GM21381 (cell line): ENCODE measurements around the gene KCTD15.

ENCODE experiments used
- ATAC-seq: cut with Tn5 transposase; IDR thresholded peaks from one replicate; pipeline ENCODE4 v1.9.1; 2021; ENCODE audit warnings: mild to moderate bottlenecking, moderate library complexity; ENCODE audit not compliant: unreplicated experiment

The KCTD15 gene

DNA sequence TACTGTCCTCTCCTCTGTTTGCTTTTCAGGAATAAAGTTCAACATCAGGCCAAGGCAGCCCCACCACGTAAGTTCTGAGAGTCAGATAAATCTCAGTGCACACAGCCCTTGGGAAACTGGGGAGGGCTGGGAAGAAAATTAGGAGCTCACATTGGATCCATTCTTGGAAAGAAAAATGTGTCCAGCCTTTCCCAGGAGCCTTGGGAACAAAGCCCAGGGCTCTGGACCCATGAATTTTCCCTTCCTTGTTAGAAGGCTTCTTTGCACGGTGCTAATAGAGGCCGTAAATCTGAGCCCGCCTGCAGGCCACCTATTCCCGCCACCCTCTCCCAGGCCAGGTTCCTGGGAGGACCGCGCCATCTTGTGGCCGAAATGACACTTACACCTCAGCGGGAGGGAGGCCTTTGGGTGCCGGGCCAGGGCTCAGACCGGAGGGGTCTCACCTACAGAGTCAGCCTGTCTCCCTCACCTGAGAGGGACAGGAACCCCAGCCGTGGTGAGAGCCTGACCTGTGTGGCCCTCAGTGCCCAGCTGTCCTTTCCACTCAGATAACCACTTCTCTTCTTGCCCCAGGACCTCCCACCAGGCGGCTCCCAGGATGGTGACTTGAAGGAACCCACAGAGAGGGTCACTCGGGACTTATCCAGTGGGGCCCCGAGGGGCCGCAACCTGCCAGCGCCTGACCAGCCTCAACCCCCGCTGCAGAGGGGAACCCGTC lies 25.1 kb upstream of the KCTD15 start:
- ATAC-seq, result peak; percentile 60

- ATAC-seq, result no peak
Observed at GRCh38 chr19:33772102-33772857, 24.4 kb upstream of the KCTD15 start.

DNA sequence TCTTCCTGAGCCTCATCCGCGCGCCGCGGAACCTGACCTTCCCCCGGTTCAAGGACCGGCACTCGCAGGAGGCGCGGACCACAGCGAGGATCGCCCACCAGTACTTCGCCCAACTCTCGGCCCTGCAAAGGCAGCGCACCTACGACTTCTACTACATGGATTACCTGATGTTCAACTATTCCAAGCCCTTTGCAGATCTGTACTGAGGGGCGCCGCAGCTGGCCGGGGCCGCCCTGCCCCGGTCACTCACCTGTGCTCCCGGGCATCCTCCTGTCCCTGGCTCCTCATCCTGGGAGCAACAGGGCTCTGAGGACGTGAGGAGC lies 23.9 kb upstream of the KCTD15 start:
- no peak for ATAC-seq

DNA sequence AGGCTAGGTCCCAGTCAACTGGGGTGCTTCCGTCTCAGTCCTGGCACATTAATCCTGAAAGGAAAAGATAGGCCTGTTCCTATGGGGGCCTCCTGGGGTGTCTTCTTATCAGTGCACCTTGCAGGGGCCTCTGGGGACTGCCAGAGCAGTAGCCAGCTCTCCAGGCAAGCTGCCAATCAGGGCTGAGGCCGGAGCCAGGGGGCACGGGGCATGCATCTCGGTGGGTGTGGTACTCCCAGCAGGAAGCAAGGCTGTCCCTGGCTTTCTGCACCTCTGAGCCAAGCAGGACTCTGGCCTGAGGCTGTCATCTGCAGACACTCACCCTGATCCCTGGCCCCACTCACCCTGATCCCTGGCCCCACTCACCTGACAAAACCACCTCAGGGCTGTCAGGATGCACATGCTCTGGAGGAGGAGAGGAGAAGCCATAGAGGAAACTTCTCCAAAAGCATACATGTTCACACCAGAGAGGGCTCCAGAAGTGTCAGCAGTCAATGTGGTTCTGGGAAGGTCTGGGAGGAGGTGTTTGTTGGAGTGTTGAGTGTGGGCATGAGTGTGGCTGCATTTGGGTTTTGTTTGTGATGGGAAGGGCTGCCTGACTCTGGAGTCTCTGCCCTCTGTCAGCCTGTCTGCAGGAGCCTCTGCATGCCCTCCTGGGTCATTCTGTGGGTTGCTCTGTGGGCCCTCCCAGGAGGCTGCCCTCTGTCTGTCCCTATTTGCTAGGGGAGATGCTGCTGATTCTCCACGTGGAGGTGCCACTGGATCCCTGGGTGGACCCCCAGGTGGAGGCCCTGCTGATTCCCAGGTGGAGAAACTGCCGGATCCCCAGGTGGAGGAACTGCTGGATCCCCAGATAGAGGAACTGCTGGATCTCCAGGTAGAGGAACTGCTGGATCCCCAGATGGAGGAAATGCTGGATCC lies 22.7 kb upstream of the KCTD15 start:
- no peak for ATAC-seq

DNA sequence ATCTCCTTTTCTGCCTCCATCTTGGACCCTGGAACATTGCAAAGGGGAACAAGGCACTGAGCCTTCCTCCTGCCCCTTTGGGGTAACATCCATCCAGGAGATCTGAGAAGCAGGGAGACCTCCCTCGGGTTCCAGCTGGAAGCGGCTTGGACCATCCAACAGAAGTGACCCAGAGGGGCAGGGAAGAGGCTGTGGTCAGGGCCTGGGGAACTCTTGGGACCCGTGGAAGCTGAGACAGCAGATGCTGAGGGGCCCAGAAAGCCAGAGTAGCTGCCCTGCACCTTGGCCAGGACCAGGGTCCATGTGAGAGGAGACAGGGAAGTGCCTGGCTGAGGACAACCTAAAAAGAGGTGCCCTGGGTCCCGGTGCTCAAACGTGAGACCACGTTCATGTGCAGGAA lies 21.9 kb upstream of the KCTD15 start:
- no peak for ATAC-seq

GRCh38 chr19:33775731-33776487 lies 20.8 kb upstream of the KCTD15 start:
- ATAC-seq, result no peak

GRCh38 chr19:33777351-33777750 lies 19.3 kb upstream of the KCTD15 start:
- ATAC-seq, result no peak

- no peak for ATAC-seq
Observed at GRCh38 chr19:33777753-33778088, 18.9 kb upstream of the KCTD15 start.

DNA sequence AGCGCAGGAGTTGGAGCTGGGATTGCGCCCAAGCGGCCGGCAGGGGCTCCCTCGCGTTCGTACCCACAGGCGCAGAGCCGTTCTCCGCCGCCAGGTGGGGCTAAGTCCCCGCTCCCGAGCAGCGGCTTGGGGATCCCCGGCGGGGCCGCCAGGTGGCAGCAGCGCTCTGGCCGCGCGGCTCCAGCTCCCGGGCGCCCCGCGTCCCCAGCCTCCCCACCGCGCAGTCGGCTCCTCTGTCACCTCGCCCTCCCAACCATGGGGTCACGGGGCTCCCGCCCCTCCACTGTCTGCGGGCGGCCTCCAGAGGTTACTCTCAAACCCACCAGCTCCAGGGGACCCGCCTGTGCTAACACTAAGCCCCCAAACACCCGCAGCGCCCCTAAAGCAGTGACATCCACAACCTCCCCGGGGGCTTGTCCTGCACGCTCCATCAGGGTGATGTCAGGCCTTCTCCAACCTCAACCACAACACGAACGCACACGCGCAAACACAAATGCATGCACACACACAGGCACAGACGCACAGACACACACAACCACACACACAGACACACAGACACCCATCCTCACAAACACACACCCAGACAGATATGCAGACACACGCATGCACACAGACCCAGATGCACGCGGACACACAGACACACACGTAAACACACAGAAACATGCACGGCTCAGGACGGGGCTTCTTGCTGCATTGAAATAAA lies 18.4 kb upstream of the KCTD15 start:
- ATAC-seq, result peak; percentile 85

DNA sequence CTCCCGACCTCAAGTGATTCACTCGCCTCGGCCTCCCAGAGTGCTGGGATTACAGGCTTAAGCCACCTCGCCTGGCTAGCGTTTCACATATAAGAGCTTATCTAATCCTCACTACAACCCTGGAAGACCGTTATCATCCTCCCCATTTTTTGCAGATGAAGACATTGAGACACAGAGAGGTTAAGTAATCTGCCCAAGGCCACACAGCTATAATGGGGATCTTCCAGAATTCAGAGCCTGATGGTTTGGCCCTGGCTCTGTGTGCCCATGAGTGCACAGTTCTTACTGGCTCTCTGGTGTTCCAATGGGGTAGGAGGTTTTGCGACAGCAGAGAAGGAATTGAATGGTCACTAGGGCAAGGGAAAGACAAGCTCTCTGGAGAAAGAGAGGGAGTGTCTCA lies 16.8 kb upstream of the KCTD15 start:
- ATAC-seq, result no peak

GRCh38 chr19:33780251-33780650 lies 16.4 kb upstream of the KCTD15 start:
- no peak for ATAC-seq

GRCh38 chr19:33780746-33781145 lies 15.9 kb upstream of the KCTD15 start:
- ATAC-seq, result no peak

DNA sequence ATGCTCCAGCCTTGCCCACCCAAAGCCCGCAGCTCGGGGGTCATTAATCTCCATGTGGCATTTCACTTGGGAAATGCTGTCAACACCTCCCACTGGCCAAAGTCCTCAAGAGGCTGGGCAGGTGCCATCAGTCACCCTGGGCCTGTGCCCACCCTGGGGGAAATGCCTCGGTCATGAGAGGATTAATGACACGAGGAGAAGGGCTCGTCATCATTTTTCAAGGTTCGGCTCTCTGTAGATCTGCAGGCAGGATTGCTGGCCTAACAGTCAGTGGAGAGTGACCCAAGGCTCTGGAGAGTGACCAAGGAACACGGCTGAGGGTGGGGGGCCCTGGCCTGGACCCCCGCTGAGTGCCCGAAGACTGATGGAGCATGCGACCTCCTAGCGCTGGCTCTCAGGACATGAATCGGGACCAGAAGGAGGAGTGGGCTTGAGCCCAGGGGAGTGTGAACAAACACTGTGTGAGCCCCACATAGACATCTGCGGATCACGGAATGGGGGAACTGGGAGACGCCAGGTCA lies 15.2 kb upstream of the KCTD15 start:
- no peak for ATAC-seq

DNA sequence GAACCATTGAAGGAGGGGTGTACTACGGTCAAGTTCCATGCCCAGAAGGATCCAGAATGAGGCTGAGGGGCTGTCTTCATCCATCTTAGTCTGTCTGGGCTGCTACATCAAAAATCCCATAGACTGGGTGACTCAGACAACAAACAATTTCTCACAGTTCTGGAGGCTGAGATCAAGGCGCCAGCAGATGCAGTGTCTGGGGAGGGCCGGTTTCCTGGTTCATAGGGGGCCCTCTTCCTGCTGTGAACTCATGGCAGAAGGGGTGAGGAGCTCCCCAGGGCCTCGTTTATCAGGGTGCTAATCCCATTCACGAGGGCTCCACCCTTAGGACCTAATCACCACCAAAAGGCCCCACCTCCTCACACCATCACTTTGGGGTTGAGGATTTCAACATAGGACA lies 14.7 kb upstream of the KCTD15 start:
- no peak for ATAC-seq

- ATAC-seq, result no peak
Observed at GRCh38 chr19:33784432-33784831, 12.2 kb upstream of the KCTD15 start.

- ATAC-seq, result no peak
Observed at GRCh38 chr19:33785795-33786194, 10.9 kb upstream of the KCTD15 start.

GRCh38 chr19:33788676-33789075 lies 8.0 kb upstream of the KCTD15 start:
- ATAC-seq, result no peak

GRCh38 chr19:33789344-33789743 lies 7.3 kb upstream of the KCTD15 start:
- no peak for ATAC-seq

GRCh38 chr19:33794683-33795369 lies 1.8 kb upstream of the KCTD15 start:
- ATAC-seq, result no peak
